T-helper 1 cell (primary cell): ENCODE measurements around the gene KIF26B.

Experiments
- DNase-seq, 5 donors: peaks; one replicate each; pipeline ENCODE4 v3.0.0-alpha.2; 2012 to 2020

KIF26B gene

GRCh38 chr1:245133995-245134715 lies 20.6 kb upstream of the KIF26B start:
- no peak for DNase-seq

DNA sequence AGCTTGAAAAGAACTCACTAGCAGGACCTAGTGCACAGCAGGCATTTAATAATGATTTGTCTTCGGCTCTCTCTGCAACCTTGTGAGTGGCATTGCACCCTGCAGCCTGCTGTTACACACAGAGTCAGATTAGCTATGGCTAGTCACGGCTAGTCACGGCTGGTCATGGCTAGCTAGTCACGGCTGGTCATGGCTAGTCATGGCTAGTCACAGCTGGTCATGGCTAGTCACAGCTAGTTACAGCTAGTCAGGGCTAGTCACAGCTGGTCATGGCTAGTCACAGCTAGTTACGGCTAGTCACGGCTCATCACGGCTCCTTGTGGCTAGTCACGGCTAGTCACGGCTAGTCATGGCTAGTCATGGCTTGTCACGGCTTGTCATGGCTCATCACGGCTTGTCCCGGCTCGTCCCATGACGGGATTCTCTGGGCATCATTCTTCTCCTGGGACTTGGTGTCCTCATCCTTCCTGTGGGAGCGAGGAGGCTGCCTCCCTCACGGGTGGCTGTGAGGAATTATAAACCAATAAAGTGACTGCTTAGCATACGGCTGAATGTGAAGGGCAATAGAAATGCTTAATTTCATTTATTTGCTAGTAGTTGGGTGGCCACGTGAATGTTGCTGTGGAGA lies 12.5 kb upstream of the KIF26B start:
- no peak for DNase-seq

DNA sequence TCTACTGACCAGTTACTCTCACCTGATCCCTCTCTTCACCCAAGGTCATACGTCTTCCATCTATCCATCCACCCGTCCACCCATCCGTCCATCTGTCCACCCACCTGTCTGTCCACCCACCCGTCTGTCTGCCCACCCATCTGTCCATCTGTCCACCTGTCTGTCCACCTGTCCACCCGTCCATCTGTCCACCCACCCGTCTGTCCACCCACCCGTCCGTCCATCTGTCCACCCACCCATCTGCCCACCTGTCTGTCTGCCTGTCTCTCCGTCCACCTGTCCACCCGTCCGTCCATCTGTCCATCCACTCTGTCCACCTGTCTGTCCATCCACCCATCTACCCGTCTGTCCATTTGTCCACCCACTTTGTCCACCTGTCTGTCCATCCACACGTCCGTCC lies 11.8 kb upstream of the KIF26B start:
- DNase-seq, result no peak

GRCh38 chr1:245143849-245144248 lies 10.9 kb upstream of the KIF26B start:
- no peak for DNase-seq

- DNase-seq, result no peak
Observed at GRCh38 chr1:245148069-245148468, 6.7 kb upstream of the KIF26B start.

- DNase-seq, result no peak
Observed at GRCh38 chr1:245148861-245149260, 5.9 kb upstream of the KIF26B start.

DNA sequence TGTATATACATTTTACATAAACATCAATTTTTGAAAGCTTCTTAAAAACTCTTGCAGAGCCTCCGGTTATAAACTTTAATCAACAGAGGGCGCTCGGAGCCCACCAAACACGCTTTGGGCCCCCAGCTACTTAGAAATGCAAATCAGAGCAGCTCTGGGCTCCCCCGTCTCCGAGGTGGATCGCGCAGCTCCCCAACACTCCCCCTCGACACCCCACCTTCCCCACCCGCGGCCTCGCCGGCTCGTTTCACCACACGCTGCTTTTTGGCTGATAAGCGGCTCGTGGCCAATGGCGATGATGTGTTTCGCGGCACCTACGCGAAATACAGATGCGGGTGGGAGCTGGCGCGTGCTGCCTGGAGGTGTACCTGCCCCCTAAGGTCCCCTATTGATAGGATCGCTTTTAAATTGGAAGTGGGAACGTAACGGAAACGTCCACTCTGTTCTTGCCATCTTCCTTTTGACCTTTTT lies 1.7 kb upstream of the KIF26B start:
- DNase-seq, result peak in 4 of 5 donors; percentile 24 to 58 (median 36)

DNA sequence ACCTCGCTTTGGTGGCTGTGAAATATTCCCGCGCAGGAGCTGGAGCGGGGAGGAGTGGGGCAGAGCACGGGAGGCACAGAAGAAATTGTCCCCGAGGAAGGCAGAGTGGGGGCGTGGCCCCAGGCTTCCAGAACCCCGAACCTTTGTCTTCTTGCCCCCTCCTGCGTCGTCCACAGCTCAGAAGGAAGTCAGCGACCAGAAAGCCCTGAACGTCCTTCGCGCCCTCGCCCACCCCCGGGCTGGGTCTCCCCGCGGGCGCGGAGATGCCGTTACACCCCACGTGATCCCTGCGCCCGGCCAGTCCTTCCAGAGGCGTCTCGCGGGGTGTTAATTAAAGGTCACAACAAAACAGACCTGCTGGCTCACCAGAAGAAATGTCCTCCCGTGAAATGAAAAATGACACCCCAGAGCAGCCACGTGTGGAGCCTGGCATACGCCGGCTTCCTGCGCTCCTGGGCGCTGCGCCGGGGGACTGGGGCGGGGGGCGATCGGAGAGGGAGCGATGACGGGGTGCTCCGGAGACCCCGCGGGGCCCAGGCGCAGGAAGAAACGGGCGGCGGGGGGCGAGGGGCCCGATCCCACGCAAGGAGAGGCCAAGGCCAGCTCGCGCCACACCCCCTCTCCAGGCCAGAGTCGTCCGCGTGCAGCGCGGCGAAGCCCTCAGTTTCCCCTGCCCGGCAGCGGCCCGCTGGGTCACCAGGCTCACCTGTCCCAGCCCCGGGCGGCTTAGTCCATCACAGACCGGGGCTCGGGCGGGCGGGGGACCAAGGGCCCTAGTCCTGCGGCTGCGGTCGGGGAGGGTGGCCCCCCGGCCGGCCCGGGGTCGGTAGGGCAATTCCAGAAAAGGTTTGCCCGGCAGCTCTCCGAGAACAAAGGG lies 995 bp upstream of the KIF26B start:
- DNase-seq, result no peak

DNA sequence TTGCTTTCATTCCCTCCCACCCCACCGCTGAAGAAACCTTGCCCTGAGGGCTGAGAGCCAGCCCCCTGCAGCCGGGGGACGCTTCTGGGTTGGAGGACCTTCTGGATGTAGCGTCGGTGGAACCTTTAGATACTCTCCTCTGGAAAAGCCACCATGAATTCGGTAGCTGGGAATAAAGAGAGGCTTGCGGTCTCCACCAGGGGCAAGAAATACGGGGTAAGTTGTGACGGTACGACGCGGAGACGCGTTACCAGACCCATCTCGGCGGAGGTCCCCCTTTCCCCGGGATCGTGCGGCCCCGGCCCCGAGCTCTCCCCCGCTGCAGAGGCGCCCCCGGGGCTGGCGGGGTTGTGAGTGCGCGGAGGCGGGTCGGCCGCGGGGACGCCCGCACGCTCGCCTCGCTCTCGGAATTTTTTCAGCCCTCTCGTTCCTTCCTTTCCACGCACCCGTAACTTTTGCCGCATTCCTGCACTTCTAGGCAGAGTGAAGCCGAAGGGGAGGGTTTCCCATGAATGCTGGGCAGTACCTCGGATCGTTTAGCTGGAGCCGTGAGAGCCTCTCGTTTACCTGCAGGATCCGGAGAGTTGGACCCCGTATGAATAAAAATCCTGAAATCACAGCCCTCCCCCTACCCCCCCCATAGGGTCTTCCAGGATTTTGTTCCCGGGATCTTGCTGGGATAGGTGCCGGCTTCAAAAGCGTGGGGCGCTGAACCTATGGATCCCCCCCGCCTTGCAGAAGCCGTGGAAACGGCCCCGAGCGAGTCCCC lies 671 bp downstream of the KIF26B start:
- DNase-seq, result no peak

- peak; percentile 32 to 77 (median 52) for DNase-seq
Observed at GRCh38 chr1:245156041-245156735, 1.4 kb downstream of the KIF26B start.

DNA sequence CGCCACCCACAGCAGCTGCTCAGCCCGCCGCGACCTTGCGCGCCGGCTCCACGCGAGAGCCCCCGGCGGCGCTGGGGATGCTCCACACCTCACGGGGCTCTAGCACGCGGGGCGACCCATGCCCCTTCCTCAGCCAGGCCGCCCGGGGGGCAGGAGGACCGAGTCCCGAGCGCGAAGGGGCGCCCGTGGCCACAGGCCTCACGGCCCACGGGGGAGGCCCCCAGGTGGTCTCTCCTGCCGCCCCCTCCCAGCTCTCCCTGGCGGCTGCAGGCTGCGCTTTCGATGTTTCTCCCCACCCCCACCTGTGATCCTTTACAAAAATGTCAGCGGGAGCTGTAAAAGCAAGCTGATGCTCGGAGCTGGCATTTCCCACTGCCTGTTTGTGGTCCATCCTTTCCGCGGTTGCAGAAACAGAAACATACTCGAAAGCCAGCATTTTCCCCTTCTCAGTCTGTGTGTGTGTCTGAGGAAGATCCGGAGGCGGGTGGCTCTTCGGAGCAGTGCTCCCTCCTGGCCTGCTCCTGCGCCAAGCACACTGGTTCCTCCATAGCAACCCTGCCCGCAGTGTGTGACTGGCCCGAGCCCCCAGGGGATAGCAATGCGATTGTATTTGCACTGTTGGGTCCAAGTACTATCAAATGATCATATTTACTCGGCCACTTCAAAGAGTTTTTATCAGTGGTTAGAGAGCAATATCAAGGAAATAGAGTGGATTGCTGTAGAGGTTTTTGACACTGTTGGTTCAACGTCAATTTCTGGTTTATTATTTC lies 2.1 kb downstream of the KIF26B start:
- DNase-seq, result no peak

DNA sequence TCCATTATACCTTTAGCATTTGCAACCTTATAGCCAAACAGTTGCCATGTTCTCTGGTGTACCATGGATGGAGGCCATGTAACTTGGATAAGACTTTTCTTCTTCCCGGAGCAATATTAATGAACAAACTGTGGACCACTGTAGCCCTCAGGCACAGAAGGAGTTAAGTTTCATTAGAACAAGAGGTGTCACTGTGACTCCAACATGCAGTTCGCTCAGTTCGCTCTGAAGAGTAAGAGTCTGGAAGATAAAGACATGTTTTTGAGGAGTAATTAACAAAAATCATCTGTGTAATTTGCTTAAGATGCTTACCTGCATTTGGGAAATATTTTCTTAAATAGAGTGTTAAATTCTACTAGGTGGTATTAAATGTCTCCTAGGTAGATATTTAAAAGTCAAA lies 4.1 kb downstream of the KIF26B start:
- DNase-seq, result no peak

GRCh38 chr1:245160288-245160687 lies 5.5 kb downstream of the KIF26B start:
- DNase-seq, result no peak

GRCh38 chr1:245160741-245161400 lies 6.1 kb downstream of the KIF26B start:
- DNase-seq, result no peak

DNA sequence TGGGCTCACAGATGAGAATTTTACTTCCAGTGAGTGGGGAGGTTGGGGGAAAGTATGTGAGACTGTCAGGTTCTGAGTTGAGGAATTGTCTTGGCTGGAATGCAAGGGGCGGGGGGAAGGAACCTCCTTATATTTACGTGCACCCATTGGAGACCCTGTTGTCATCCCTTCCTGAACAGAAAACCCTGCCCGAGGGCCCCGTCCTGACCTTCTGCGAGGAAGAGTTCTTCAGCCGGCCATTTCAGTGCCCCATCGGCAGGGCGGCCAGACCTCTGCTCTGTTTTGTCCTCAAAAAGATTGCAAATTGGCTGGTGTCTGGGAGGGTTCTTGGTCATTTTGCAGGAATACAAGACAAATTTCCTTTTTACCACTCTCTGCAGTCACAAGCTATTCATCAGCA lies 7.1 kb downstream of the KIF26B start:
- DNase-seq, result no peak

DNA sequence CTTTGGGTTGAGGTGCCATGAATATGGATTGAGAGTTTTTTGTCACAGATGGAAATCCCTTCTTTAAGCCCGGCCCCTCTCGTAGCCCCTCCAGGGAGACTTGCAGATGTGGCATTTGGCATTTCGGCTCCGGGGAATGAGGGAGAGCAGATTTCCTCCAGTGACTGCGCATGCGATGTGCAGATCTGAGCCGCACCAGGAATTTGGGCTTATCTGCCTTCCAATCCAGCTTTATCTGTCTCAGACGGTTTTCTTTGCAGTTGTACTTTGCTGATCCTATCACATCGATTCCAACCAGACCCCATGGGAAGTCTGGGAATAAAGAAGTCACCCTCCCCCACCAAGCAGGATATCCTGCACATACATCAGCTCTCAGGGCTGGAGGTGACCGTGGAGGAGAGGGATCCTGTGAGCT lies 11.7 kb downstream of the KIF26B start:
- DNase-seq, result no peak

DNA sequence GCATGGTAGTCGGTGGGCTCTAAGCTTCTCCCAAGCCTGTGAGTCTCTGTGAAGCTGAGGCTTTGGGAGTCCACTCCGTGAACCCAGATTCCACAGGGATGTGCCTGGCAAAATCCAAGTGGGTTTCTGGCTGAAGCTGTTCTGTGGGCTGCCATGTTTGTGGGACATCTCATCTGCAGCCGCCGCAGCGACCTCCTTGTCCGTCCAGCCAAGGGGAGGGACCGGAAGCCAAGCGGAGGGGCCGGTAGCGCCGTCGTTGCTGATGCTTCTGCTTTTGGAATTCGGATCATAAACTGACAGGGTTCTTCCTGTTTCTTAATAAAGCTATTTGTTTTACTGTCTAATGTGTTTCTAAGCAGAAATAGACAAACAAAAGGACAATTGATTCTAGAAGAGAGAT lies 13.3 kb downstream of the KIF26B start:
- no peak for DNase-seq

DNA sequence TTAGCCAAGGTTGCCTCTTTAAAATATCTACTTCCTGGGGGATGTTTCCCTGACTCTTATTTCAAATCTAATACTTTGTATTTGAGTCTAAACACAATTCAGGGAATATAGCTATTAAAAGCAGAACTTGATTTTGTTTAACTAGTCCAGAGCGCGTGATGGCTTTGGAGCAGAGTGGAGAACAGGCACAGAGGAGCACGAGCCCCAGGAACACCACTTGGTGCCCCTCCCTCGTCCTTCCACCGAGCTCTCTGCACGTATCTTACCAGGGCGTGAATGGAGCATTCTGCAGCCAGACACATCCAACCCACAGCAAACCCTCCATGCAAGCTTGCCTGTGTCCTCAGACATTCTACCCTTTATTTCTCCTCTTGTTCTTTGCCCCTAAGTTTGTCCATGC lies 14.1 kb downstream of the KIF26B start:
- no peak for DNase-seq

- no peak for DNase-seq
Observed at GRCh38 chr1:245169376-245169775, 14.6 kb downstream of the KIF26B start.

- DNase-seq, result no peak
Observed at GRCh38 chr1:245172026-245172425, 17.2 kb downstream of the KIF26B start.

DNA sequence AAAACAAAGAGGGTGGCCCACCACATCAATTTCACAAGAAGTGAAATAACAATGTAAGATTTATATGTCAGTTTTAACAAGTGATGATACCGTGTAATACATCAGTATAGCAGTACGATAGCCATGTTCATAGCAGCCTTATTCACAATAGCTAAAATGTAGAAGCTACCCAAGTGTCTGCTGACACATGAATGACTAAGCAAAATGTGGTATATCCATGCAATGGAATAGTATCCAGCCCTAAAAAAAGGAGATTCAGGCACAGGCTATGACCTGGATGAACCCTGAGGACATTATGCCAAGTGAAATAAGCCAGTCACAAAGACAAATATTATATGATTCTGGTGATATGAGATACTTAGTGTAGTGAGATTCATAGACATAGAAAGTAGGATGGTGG lies 18.0 kb downstream of the KIF26B start:
- no peak for DNase-seq
